GM12878 (cell line): ENCODE data around the gene CCDC107. TPM values are rescaled to one million over a fixed set of nuclear protein-coding genes. Genes with fewer than 3 reads are reported as not detected.

ENCODE experiments used
- CBFB ChIP-seq: IDR thresholded peaks from 2 replicates; pipeline ENCODE4 v1.6.1; 2016; ENCODE audit warnings: antibody characterized with exemption, low read depth
- CHD1 ChIP-seq: IDR thresholded peaks from 2 replicates; pipeline ENCODE4 v1.6.1; 2012; ENCODE audit warnings: low read depth, low read length, improper control_type of control experiment
- CHD2 ChIP-seq: IDR thresholded peaks from 2 replicates; pipeline ENCODE4 v1.6.1; 2011; ENCODE audit warnings: low read depth, low read length, improper control_type of control experiment, borderline replicate concordance
- CREB1 ChIP-seq: IDR thresholded peaks from 2 replicates; pipeline ENCODE4 v1.6.1; 2012; ENCODE audit warnings: low read depth, mild to moderate bottlenecking, inconsistent platforms
- E4F1 ChIP-seq: fragments of 450-650 bp; IDR thresholded peaks from 2 replicates; pipeline ENCODE4 v1.6.1; 2018; ENCODE audit warnings: borderline replicate concordance, mild to moderate bottlenecking; ENCODE audit not compliant: partially characterized antibody
- EED ChIP-seq: sonication (generic); IDR thresholded peaks from 2 replicates; pipeline ENCODE4 v1.6.1; 2016; ENCODE audit warnings: antibody characterized with exemption, low read depth
- EP300 ChIP-seq, 2 experiments: fragments of 150-350 bp in 1 of 2; IDR thresholded peaks; 2 replicates each; pipeline ENCODE4 v1.6.1; 2011 to 2012; ENCODE audit warnings: low read depth in 2 of 2, low read length in 2 of 2, borderline replicate concordance in 1 of 2, improper control_type of control experiment in 1 of 2, inconsistent platforms in 1 of 2; ENCODE audit not compliant: control insufficient read depth in 1 of 2
- FOXM1 ChIP-seq: IDR thresholded peaks from 2 replicates; pipeline ENCODE4 v1.6.1; 2012; ENCODE audit warnings: low read depth, mild to moderate bottlenecking, inconsistent platforms, low read length, moderate library complexity
- HDGF ChIP-seq: fragments of 450-650 bp; IDR thresholded peaks from 2 replicates; pipeline ENCODE4 v1.6.1; 2016; ENCODE audit warnings: antibody characterized with exemption
- IKZF1 ChIP-seq: fragments of 450-650 bp; conservative IDR thresholded peaks from 2 replicates; pipeline ENCODE4 v1.6.1; 2017; ENCODE audit warnings: antibody characterized with exemption, mild to moderate bottlenecking
- IRF3 ChIP-seq: fragments of 450-650 bp; IDR thresholded peaks from 2 replicates; pipeline ENCODE4 v1.6.1; 2014; ENCODE audit warnings: mild to moderate bottlenecking
- JUND ChIP-seq: IDR thresholded peaks from 2 replicates; pipeline ENCODE4 v1.6.1; 2012; ENCODE audit warnings: low read depth, mild to moderate bottlenecking, low read length, improper control_type of control experiment, moderate library complexity
- MEF2B ChIP-seq: fragments of 450-650 bp; IDR thresholded peaks from 2 replicates; pipeline ENCODE4 v1.6.1; 2018; ENCODE audit warnings: mild to moderate bottlenecking, moderate library complexity; ENCODE audit not compliant: partially characterized antibody, poor library complexity, severe bottlenecking
- MLLT1 ChIP-seq: fragments of 450-650 bp; IDR thresholded peaks from 2 replicates; pipeline ENCODE4 v1.6.1; 2016; ENCODE audit warnings: mild to moderate bottlenecking
- PAX5 ChIP-seq: IDR thresholded peaks from 2 replicates; pipeline ENCODE4 v1.6.1; 2011; ENCODE audit warnings: low read depth, low read length, borderline replicate concordance
- RB1 ChIP-seq: fragments of 450-650 bp; formaldehyde crosslinking; IDR thresholded peaks from 2 replicates; pipeline ENCODE4 v1.6.1; 2017; ENCODE audit warnings: mild to moderate bottlenecking, borderline replicate concordance
- RBBP5 ChIP-seq: fragments of 200-600 bp; sonication (generic); conservative IDR thresholded peaks from 2 replicates; pipeline ENCODE4 v1.6.1; 2016
- RCOR1 ChIP-seq: conservative IDR thresholded peaks from 2 replicates; pipeline ENCODE4 v1.6.1; 2012; ENCODE audit warnings: low read depth, low read length, improper control_type of control experiment
- SIN3A ChIP-seq: IDR thresholded peaks from 2 replicates; pipeline ENCODE4 v1.6.1; 2012; ENCODE audit warnings: low read depth, low read length, improper control_type of control experiment
- SMAD5 ChIP-seq: IDR thresholded peaks from 2 replicates; pipeline ENCODE4 v1.6.1; 2016; ENCODE audit warnings: antibody characterized with exemption, low read depth
- SMARCA5 ChIP-seq: fragments of 450-650 bp; IDR thresholded peaks from 2 replicates; pipeline ENCODE4 v1.6.1; 2017; ENCODE audit warnings: mild to moderate bottlenecking
- TAF1 ChIP-seq: IDR thresholded peaks from 2 replicates; pipeline ENCODE4 v1.6.1; 2011; ENCODE audit warnings: mild to moderate bottlenecking, low read depth, low read length, borderline replicate concordance
- USF2 ChIP-seq: IDR thresholded peaks from 2 replicates; pipeline ENCODE4 v1.6.1; 2011; ENCODE audit warnings: low read depth, low read length, improper control_type of control experiment, borderline replicate concordance
- ZNF274 ChIP-seq: IDR thresholded peaks from one replicate; pipeline ENCODE4 v1.8.0; 2011; ENCODE audit not compliant: insufficient read length, insufficient read depth
- polyA plus RNA-seq, 11 experiments: library from polyadenylated mRNA; depleted of rRNA in 4 of 11; unstranded in 6 of 11; stranded (reverse) in 5 of 11; fragments of >200 nt; fragmentation: Nextera tagmentation in 4 of 11; fragmentation: Illumina TruSeq in 1 of 11; extraction: Ambion mirVana in 4 of 11; extraction: Trizol in 1 of 11; gene quantifications; 1 replicate in 1 of 11; 2 replicates in 10 of 11; pipeline versions ENCODE4 v1.2.1 to v1.2.3, GENCODE V29; 2011 to 2016; ENCODE audit warnings: inconsistent platforms in 2 of 11, missing spikeins in 2 of 11, low read depth in 1 of 11
- total RNA-seq, 4 experiments: library from RNA; depleted of rRNA in 3 of 4; stranded (reverse); fragments of >200 nt in 3 of 4; fragmentation: Illumina TruSeq in 1 of 4; extraction: Trizol in 1 of 4; gene quantifications; 2 replicates each; pipeline versions ENCODE4 v1.2.1 to v1.2.3, GENCODE V29; 2013 to 2021

Gene CCDC107
- total and polyA plus RNA-seq, 10 of the 15 experiments (the other 5 are each of a cell fraction or from before 2014, with no cell fraction given): 0.19 to 18.3 (median 10.6) TPM

- TF ChIP-seq MLLT1 (0 out of 2 replicates have a peak, but pooled peaks have one; percentile 55), HDGF (0 out of 2 replicates have a peak, but pooled peaks have one; percentile 26), RBBP5 (no peak), EP300 (IDR thresholded peaks at IDR 0.05; ENCODE audit: borderline replicate concordance in 1 of 2, control insufficient read depth in 1 of 2, low read depth in 2 of 2, low read length in 2 of 2) (no peak; a peak in 1 of 4 replicates), CBFB (no peak), SMAD5 (no peak), RB1 (no peak; the same call in 1 of the 2 replicates), FOXM1 (no peak), IKZF1 (peak; percentile 25; the same call in 1 of the 2 replicates), EED (no peak), JUND (no peak), PAX5 (no peak; the same call in 1 of the 2 replicates), IRF3 (no peak), CREB1 (no peak), TAF1 (peak; percentile 76), SMARCA5 (peak; percentile 94), E4F1 (no peak), ZNF274 (no peak), CHD1 (no peak), SIN3A (no peak; the same call in 1 of the 2 replicates), RCOR1 (no peak), USF2 (no peak), MEF2B (peak; percentile 64), CHD2 (no peak)
These were observed at the start of gene CCDC107 (continued) for GRCh38 chr9:35658137-35658967.
